Activated naive CD4-positive, alpha-beta T cell treated with anti-CD3 and anti-CD28 coated beads, Interleukin-2, amount 50 U/mL, for 16 hours (primary cell): ENCODE results near the gene ADGRV1.
"Not testable (repeated sequence)": the region's sequence is repeated elsewhere in the genome, so short reads cannot be mapped to it uniquely, and the experiment has no call there.

ENCODE experiments used
- DNase-seq: peaks from one replicate; pipeline ENCODE4 v3.0.0-alpha.2; 2020

Gene ADGRV1

GRCh38 chr5:90843443-90843842, 284.8 kb downstream of the ADGRV1 start:
- DNase-seq: no peak

GRCh38 chr5:90844931-90845330, 286.3 kb downstream of the ADGRV1 start:
- no peak for DNase-seq

GRCh38 chr5:90845723-90846554, 287.3 kb downstream of the ADGRV1 start:
- no peak for DNase-seq

DNA sequence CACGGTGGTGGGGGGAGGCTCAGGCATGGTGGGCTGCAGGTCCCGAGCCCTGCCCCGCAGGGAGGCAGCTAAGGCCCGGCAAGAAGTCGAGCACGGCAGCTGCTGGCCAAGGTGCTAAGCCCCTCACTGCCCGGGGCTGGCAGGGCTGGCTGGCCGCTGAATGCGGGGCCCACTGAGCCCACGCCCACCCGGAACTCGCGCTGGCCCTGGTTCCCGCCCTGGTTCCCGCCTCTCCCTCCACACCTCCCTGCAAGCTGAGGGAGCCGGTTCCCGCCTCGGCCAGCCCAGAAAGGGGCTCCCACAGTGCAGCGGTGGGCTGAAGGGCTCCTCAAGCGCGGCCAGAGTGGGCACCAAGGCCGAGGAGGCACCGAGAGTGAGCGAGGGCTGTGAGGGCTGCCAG, 289.0 kb downstream of the ADGRV1 start:
- not testable (repeated sequence) for DNase-seq

DNA sequence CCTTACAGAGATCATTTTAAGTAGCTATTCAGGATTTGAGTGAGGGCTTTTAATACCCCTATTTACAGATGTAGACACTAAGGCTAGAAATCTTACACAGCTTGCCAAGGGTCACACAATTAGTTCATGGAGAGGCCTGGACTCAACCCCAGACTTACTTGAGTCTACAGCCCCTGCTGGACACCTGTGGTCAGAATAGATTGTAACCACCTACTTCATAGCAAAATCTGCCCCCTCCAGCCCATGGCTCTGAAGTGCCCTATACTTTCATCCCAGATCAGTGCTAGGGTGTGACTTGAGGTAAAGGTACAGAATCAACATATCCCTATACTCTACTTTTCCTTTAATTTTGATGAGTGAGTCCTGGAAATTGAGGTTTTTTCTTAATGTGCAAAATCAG, 291.3 kb downstream of the ADGRV1 start:
- no peak for DNase-seq

- no peak for DNase-seq
Measured at GRCh38 chr5:90852531-90852930, 293.9 kb downstream of the ADGRV1 start.

GRCh38 chr5:90853750-90854149, 295.2 kb downstream of the ADGRV1 start:
- no peak for DNase-seq

- no peak for DNase-seq
Measured at GRCh38 chr5:90854169-90854568, 295.6 kb downstream of the ADGRV1 start.

DNA sequence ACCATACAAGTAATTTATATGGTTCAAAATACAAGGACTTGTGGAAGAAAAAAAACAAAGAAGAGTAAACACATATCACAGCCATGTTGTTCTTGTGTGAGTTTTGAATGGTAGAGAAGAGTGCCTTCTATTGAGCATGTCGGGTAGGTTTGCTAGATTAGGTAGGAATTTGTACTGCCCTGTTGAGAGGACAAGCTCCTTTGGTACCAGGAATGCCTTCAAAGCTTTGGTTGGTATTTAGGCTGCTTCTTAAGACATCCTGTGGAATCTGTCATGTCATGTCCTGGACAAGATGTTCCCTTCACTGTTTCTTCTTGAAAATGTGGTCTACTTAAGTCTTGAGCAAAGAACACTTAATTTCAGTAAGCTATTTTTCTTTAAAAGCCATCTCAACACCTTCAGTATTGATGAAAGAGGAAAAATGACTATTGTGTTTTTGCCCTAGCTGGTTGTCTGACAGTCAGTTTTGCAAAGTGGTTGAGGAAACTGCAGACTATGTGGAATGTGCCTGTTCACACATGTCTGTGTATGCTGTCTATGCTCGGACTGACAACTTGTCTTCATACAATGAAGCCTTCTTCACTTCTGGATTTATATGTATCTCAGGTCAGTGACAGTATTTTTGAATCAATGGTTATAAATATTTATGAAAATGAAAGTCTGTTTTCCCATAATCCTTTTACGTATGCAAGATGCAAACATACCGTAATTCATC, 296.9 kb downstream of the ADGRV1 start:
- DNase-seq: no peak

- DNase-seq: no peak
Measured at GRCh38 chr5:90861843-90862586, 303.4 kb downstream of the ADGRV1 start.

DNA sequence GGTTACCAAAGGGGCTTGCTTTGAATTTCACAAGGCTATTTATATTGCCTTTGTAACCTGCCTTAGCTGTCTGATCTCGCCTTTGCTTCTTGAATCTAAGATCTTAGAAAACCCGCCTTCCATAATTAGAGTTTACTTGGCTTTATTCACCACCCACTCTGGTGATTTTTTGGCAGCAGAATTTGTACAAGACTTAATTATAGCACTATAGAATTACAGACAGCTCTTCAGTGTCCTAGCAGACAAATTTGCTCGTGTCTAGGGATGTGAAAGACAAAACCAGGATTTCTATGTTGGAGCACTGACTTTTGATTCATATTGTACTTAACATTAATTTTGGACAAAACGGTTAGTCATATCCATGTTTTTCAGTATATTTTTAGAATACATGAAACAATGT, 306.6 kb downstream of the ADGRV1 start:
- DNase-seq: no peak

GRCh38 chr5:90866333-90866732, 307.7 kb downstream of the ADGRV1 start:
- no peak for DNase-seq

GRCh38 chr5:90866915-90867731, 308.5 kb downstream of the ADGRV1 start:
- no peak for DNase-seq

GRCh38 chr5:90868799-90869198, 310.2 kb downstream of the ADGRV1 start:
- DNase-seq: no peak

- DNase-seq: no peak
Measured at GRCh38 chr5:90871391-90871991, 312.9 kb downstream of the ADGRV1 start.

DNA sequence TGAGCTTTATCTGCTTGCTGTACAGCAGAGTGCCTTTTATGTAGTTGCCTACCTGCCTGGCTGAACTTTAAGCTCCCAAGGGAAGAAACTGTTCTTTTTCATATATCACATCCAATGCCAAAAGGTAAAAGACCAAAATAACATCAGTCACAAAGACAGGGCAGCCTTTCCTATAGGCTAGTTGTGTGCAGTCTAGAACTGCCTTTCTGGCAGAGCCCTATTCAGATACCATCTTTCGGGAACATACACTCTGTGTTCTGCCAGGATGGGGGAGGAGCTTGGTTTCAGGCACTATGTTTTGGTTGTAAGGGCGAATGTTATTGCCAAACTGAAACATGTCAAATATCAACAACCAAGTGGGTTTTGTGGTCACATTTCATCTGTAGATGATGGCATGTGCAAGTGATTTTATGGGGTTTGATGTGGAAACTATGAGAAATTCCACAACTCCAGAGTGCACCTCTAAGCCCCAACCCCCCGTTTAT, 314.5 kb downstream of the ADGRV1 start:
- DNase-seq: peak; percentile 16

GRCh38 chr5:90874066-90874465, 315.5 kb downstream of the ADGRV1 start:
- DNase-seq: no peak

DNA sequence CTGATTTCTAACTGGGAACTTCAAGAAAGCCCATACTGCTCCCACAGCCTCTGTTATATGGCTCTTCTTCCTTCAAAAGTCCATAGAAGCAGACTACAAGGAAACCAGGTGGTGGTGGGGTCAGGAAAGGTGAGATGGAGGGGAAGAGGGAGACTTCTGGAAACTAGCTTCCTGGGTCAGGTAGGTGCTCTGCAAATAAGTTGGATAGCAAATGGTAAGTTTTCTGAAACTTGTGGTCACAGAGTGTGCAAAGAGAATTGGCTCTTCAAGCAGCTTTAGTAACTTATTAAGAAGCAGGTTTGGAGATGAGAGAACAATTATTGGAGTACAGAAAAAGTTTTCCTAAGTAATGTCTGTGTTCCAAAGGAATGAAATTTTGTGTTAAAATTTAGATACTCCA, 316.9 kb downstream of the ADGRV1 start:
- DNase-seq: no peak

GRCh38 chr5:90876366-90876765, 317.8 kb downstream of the ADGRV1 start:
- DNase-seq: no peak

GRCh38 chr5:90877049-90877448, 318.5 kb downstream of the ADGRV1 start:
- no peak for DNase-seq

GRCh38 chr5:90878081-90878480, 319.5 kb downstream of the ADGRV1 start:
- DNase-seq: no peak

GRCh38 chr5:90878549-90879196, 320.1 kb downstream of the ADGRV1 start:
- DNase-seq: no peak
